ENCODE measurements around the gene PI16.

- TF ChIP-seq CTCF (IDR thresholded peaks at IDR 0.05): no peak
- no peak for TF ChIP-seq POLR2A (IDR thresholded peaks at IDR 0.05)
- no peak for TF ChIP-seq EP300 (IDR thresholded peaks at IDR 0.05)
These were observed 49.8 kb downstream of the PI16 start for GRCh38 chr6:37004044-37004980.

All from ovary (tissue), 3 donors.